Esophagus (tissue), 2 donors: ENCODE data around the gene DDA1. TPM values are rescaled to one million over a fixed set of nuclear protein-coding genes. Genes with fewer than 3 reads are reported as not detected.

Experiments used
- H3K27ac ChIP-seq, 2 donors: one replicate each; pipeline ENCODE4 v1.5.1; 2013; ENCODE audit warnings: low read depth in 2 of 2, mild to moderate bottlenecking in 2 of 2, inconsistent platforms in 1 of 2, low read length in 1 of 2, moderate library complexity in 1 of 2
- H3K27me3 ChIP-seq, 2 donors: one replicate each; pipeline ENCODE4 v1.6.1; 2013; ENCODE audit warnings: low read length in 2 of 2, control low read depth in 1 of 2, mild to moderate bottlenecking in 1 of 2; ENCODE audit not compliant: insufficient read depth in 2 of 2, control insufficient read depth in 1 of 2
- H3K36me3 ChIP-seq, 2 donors: one replicate each; pipeline ENCODE4 v1.6.1; 2013; ENCODE audit warnings: low read length in 1 of 2; ENCODE audit not compliant: control insufficient read depth in 2 of 2, insufficient read depth in 2 of 2
- H3K4me1 ChIP-seq, 2 donors: one replicate each; pipeline ENCODE4 v1.6.1; 2013; ENCODE audit warnings: low read length in 1 of 2; ENCODE audit not compliant: control insufficient read depth in 2 of 2, insufficient read depth in 2 of 2
- H3K4me3 ChIP-seq, 2 donors: one replicate each; pipeline ENCODE4 v1.5.1; 2013; ENCODE audit warnings: low read length in 2 of 2, mild to moderate bottlenecking in 2 of 2, low read depth in 1 of 2, moderate library complexity in 1 of 2
- H3K9me3 ChIP-seq, 2 donors: one replicate each; pipeline ENCODE4 v1.6.1; 2013; ENCODE audit warnings: mild to moderate bottlenecking in 2 of 2, low read depth in 1 of 2, low read length in 1 of 2, moderate library complexity in 1 of 2; ENCODE audit not compliant: control insufficient read depth in 2 of 2, insufficient read depth in 1 of 2
- WGBS, 2 donors: extraction: QIAGEN DNeasy Blood & Tissue Kit; methylation state at CpG; one replicate each; pipeline ENCODE4 v1.1.7; 2013; 5-methylcytosine and 5-hydroxymethylcytosine counted together
- polyA plus RNA-seq, 2 donors: library from polyadenylated mRNA; stranded (reverse); fragments of 200-250 nt; gene quantifications; one replicate each; pipeline ENCODE4 v1.2.3, GENCODE V29; 2013
- donor health status: healthy with polysubstance abuse.
- donor health status: Bipolar disorder and iron deficiency.

Gene DDA1
- polyA plus RNA-seq, 2 donors = 40.3 to 41.4 TPM

DNA sequence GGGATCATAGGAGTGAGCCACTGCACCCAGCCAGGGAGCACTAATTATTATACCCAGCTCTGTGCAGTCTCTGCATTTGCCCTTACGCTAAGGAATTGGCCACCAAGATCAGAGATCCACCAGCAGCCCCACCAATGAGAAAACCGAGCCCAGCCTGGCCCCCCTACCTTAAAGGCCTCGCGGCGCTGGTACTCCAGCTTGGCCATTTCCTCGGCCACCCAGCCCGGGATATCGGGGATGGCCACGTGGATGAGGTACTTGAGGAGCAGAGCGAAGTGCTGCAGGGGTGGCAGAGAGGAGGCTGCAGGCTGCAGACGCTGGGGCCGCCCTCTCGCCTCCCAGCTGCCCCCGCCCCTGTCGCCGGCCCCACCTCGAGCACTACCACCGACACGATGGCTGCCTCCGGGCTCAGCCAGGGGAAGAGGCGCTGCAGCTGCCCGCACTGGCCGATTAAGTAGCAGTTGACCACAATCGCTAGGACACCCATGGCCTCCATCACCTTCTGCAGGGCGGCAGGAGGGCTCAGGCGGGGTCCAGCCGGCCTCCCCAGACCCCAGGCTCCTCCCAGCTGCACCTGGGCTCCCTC lies 17.8 kb downstream of the DDA1 start:
- no peak overlapping the region for H3K27ac ChIP-seq
- no peak overlapping the region for H3K4me3 ChIP-seq
- H3K9me3 ChIP-seq = peaks cover 0 to 4% of the 10 kb centered on the region in 2 donors
- peaks cover 5 to 11% of the 10 kb centered on the region in 2 donors for H3K4me1 ChIP-seq
- peaks cover 0 to 17% of the 10 kb centered on the region in 2 donors for H3K36me3 ChIP-seq
- WGBS, 2 donors = 87 to 91% methylated on average over 27 of the region's 27 CpGs
- peaks cover 0 to 4% of the 10 kb centered on the region in 2 donors for H3K27me3 ChIP-seq

DNA sequence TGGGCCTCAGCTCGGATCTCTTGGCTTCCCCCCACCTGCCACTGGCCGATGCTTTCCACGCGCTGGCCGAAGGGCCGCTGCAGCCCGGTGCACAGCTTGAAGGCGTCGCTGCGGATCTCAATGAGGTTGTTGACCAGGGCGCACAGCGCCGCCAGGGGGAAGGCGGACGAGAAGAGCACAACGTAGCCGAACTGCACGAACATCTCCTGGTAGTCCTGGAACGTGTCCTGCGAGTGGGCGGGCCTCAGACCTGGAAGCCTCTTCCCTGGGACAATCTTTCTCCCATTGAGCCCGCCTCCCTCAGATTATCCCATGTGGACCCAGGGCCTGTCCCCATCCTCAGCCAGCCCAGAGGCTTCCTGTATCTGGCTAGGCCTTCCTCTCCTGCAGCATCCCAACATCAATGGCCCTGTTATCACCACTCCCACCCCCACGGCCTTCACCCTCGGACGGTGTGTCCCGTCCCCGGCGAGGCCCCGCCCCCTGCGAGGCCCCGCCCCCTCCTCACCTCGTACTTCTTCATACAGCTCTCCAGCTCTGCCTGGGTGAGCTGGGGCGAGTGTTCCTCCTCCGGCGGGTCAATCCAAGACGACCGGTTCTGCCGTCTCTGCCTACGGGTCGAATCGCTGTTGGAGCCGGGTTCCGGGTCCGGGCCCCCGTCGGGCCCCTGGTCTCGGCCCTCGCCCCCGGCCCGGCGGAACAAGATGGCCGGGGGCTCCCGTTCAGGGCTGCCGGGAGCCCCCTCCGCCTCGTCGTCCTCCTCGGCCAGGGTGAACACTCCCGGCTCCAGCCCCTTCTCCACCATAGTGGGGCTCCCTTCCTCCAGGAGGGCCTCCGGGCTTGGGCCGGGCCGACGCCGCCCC lies 18.5 kb downstream of the DDA1 start:
- Histone ChIP-seq H3K4me1 (peaks cover 5 to 14% of the 10 kb centered on the region in 2 donors), H3K27ac (peak overlapping the region; percentile 64 to 76), H3K4me3 (peak overlapping the region; percentile 32 to 39), H3K27me3 (peaks cover 0 to 4% of the 10 kb centered on the region in 2 donors), H3K36me3 (peaks cover 0 to 22% of the 10 kb centered on the region in 2 donors), H3K9me3 (peaks cover 0 to 9% of the 10 kb centered on the region in 2 donors)
- WGBS, 2 donors = 23 to 28% methylated on average over 57 to 64 of the region's 64 CpGs

- Histone ChIP-seq H3K36me3 (peaks cover 0 to 28% of the 10 kb centered on the region in 2 donors), H3K4me3 (peak overlapping the region; percentile 32 to 39), H3K9me3 (peaks cover 0 to 12% of the 10 kb centered on the region in 2 donors), H3K27me3 (peaks cover 0 to 4% of the 10 kb centered on the region in 2 donors), H3K27ac (peak overlapping the region; percentile 64 to 76), H3K4me1 (peaks cover 8 to 19% of the 10 kb centered on the region in 2 donors)
- 8 to 11% methylated on average over 68 to 94 of the region's 94 CpGs for WGBS, 2 donors
Measured at GRCh38 chr19:17328517-17329365, 19.4 kb downstream of the DDA1 start.

GRCh38 chr19:17329366-17330261 lies 20.3 kb downstream of the DDA1 start:
- Histone ChIP-seq H3K9me3 (peaks cover 0 to 12% of the 10 kb centered on the region in 2 donors), H3K4me3 (peak overlapping the region; percentile 0 to 31), H3K27me3 (peaks cover 0 to 4% of the 10 kb centered on the region in 2 donors), H3K27ac (no peak overlapping the region), H3K36me3 (peaks cover 0 to 28% of the 10 kb centered on the region in 2 donors), H3K4me1 (peaks cover 10 to 25% of the 10 kb centered on the region in 2 donors)
- WGBS, 2 donors = 51% methylated on average over 45 to 51 of the region's 51 CpGs

GRCh38 chr19:17330262-17331044 lies 21.1 kb downstream of the DDA1 start:
- peaks cover 0 to 21% of the 10 kb centered on the region in 2 donors for H3K36me3 ChIP-seq
- H3K4me3 ChIP-seq = no peak overlapping the region
- peaks cover 0 to 12% of the 10 kb centered on the region in 2 donors for H3K9me3 ChIP-seq
- peaks cover 0 to 4% of the 10 kb centered on the region in 2 donors for H3K27me3 ChIP-seq
- H3K27ac ChIP-seq = no peak overlapping the region
- 84 to 91% methylated on average over 21 to 24 of the region's 24 CpGs for WGBS, 2 donors
- peaks cover 10 to 27% of the 10 kb centered on the region in 2 donors for H3K4me1 ChIP-seq

DNA sequence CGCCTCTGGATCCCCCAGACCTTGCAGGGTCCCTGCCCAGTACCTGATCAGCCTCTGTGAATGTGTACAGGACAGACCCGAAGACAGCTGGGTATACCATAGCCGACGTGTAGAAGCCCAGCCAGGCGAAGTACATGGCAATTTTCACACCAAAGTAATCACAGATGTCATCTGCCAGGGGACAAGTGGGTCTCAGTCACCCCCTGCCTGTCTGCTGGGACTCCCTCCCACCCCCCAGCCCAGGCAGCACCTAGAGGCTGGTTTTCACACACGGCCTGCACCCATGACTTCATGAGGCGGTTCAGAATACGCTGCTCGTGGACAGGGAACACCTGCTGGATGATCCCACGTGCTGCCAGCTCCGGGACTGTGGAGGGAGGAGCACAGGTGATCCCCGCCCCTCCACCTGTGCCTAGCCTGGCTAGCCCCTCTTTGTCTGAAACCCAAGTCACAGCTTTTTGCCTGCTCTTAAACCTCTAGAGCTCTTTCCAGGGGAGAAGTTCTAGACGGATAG lies 21.7 kb downstream of the DDA1 start:
- peaks cover 0 to 4% of the 10 kb centered on the region in 2 donors for H3K27me3 ChIP-seq
- no peak overlapping the region for H3K27ac ChIP-seq
- H3K4me1 ChIP-seq = peaks cover 10 to 27% of the 10 kb centered on the region in 2 donors
- H3K36me3 ChIP-seq = peaks cover 0 to 21% of the 10 kb centered on the region in 2 donors
- H3K4me3 ChIP-seq = no peak overlapping the region
- WGBS, 2 donors = 71 to 75% methylated on average over 13 of the region's 13 CpGs
- H3K9me3 ChIP-seq = peaks cover 0 to 12% of the 10 kb centered on the region in 2 donors

GRCh38 chr19:17332360-17332676 lies 23.0 kb downstream of the DDA1 start:
- 92 to 93% methylated on average over 8 of the region's 8 CpGs for WGBS, 2 donors
- no peak overlapping the region for H3K4me3 ChIP-seq
- H3K4me1 ChIP-seq = peaks cover 10 to 27% of the 10 kb centered on the region in 2 donors
- H3K27me3 ChIP-seq = peaks cover 0 to 4% of the 10 kb centered on the region in 2 donors
- H3K9me3 ChIP-seq = peaks cover 0 to 12% of the 10 kb centered on the region in 2 donors
- H3K27ac ChIP-seq = no peak overlapping the region
- peaks cover 0 to 21% of the 10 kb centered on the region in 2 donors for H3K36me3 ChIP-seq
